NCI-H1694 (cell line): ENCODE data around the gene MATN4.

Source experiments
- DNase-seq: peaks from one replicate; lab custom pipeline; 2025; lab: John Stamatoyannopoulos, UW

MATN4 gene

DNA sequence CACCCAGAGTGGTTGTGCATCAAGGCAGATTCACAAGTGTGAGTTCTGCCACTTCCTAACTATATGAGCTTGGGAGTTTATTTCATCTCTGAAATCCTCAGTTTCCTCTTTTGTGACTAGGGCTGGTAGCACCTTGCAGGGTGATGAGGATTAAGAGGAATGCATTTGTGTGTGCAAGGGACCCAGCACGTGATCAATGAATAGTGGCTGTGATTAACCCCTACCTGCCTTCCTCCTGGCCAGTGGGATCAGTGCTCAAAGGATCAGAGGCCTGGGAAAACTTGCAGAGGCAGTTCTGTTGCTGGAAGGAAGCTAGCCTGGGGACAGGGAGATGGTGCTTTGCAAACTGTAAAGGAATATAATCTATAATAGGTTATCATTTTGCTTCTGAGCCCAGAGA is 32.9 kb upstream of the MATN4 start:
- no peak for DNase-seq

DNA sequence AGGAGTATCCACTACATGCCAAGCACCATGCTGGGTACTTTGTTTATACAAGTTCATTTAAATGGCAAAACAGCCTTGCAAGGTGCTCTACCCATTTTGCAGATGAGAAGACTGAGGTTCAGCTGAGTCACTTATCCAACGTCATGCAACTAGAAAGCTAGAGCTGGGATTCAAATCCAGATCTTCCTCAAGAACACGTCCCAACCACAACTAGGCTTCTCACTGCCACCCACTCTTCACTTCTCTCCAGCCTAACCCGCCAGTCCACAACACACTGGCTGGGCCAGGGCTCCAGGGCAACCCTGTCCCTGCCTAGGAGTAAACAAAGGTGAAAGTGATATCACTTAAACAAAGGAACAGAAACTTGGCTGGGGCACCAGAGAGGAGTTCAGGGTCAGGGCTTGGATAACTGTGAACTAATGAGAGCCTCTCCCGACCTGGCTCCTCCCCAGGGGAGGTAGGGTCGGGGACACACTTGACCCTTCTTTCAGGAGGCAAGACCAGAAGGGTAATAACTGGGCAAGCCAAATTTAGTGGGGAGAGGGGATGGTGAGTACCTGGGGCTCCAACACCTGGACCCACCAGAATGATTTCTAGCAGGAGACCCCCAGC is 32.2 kb upstream of the MATN4 start:
- DNase-seq = no peak

DNA sequence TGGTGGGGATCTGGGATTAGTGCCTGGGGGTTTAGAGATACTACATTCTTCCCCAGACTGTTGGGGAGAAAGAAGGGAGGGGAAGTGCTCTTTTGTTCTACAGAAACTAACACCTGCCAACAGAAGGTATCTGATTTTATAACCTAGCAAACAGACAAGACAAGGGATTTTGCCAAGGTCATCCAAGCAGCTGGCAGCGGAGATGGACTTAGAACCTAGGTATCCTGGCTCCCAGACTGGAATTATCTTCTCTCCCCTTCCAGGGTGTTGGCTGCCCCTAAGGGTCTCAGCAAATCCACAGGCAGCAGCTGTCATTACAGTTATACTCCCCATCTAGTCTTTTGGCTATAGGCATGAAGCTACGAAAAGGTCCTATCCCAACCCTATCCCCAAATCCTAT is 31.7 kb upstream of the MATN4 start:
- DNase-seq = no peak

DNA sequence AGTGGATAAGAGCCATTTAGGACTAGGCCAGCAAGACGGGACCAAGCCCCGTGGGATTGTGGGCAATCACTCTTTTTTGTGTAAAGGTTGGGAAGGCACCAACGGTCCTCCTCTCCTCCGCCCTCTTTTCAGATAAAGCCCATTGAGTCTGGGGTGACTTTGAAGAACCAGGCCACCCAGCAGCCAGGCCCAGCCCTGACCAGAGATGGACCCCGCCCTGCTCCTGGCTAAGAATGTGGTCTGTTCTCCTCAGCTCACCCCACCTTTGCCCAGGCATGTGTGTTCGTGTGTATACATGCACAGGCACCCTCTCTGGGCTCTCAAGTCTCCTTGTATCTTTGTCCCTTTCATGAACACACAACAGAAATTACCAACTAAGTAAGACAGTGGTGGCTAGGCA is 31.0 kb upstream of the MATN4 start:
- DNase-seq = no peak

DNA sequence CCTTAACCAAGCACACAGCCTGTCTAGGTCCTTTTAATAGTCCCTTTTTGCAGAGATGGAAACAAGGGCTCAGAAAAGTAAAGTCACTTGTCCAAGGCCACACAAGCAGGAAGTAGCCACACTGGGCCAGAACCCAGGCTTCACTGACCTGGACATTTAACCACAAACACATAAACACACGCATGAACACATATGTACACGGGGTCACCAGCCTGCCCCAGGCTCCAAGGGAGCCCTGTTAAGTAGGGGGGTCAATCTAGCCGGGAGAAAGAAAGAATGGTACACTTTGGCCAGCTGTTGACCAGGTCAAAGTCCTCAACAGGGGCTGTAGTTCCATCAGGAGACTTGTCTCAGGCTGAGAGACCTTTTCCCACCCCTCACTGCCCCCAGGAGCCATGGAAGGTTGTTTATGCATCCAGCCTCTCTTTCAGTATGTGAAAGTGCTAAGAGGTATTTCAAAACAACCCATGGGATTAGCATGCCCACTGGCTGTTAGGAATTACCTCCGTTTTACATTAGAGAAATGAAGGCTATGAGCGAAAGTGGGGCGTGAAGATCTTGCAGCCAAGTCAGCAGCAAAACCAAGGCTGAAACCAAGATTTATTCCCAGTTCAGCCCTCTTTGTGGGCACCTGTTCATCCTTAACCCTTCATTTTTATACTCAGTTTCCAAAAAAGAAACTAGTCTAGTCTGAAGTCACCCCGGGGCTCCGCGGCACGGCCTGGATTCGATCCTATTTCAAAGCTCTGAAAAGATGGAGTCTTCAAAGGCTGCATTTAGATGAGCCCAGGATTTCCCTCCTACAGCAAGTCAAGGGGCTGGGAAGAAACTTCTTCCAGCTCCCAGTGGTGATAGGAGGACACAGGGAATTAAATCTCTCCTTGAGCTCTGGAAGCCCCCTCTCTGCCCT is 30.3 kb upstream of the MATN4 start:
- no peak for DNase-seq

DNA sequence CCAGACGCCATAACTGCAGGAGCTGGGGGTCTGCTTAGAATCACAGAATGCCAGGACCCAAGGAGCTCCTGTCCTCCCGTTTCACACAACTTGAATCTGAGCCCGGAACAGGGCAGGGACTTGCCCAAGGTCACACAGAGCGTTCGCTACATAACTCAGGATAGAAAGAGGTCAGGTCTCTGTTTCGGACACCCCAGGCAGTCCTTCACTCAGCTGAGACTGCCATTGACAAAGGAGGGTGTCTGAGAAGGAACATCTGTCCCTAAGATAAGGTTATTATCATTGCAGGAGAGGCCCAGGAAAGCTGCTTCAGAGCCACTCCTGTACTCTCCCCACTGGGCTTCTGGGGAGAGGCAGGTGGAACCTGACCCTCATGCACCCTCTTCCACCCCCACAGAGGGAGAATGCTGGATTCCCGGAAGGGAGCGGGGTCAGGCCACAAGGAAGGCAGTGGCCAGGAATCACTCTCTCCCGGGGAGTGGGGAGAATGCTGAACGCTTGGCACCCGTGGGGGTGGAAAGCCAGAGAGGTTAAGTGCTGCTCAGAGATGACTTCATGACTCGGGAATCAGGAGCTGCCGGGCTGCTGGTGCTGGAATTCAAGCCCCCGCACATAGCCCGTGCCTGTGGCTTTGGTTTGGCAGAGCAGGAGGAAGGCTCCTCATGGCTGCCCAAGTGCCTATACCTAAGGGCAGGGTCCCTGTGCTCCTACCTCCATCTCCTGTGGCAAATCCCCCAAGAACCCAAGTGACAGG is 29.4 kb upstream of the MATN4 start:
- no peak for DNase-seq

DNA sequence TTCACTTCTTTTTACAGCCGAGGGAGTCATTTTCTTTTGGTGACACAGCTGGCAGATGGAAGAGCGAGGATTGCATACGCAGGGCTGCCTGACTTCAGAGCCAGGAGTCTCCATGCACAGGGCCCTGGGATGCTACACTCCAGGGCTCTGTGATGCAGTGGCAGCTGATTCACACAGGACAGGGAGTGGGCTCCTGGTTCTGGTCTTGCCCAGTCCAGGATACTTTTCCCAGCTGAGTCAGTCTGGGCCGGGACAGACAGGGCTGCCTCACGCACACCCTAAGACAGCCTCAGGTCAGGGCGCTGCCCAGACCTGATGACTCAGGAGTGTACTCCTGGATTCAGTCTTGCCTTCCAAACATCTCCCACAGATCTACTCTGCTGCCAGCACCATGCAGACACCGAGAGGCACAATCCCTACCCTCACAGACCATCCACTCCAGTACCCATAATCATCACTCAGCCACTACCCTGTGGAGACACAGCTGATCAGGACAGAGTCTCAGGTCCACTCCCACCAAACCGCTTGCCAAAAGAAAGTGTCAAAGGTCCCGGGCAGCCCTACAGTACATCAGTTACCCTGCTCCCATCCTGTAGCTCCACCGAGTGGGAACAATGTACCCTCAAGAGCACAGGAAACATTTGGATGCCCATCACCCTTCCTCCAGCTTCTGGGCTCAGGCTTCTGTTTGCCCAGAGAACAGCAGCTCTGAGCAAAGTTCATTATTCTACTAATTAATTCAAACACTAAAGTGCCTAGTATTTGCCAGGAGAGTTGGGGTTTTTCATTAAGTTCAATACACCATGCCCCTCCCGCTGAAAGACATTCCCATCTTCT is 28.6 kb upstream of the MATN4 start:
- DNase-seq = no peak

DNA sequence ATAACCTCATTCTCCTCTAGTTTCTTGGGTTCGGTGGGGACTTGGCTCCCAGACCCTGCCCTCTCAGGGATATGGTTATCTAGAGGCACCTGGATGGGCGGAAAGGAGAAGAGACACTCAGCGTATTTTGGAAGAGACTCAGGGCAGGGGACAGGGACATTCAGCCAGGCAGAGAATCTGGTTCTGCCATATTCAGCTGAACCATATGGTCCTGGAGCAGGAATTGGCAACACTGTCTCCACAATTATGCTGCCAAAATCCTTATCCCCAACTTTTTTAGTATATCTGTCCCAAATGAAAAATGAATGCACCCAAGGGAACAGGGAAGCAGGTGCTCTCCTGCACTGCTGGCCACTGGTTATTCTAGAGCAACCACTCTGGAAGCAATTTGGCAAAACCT is 22.4 kb upstream of the MATN4 start:
- DNase-seq = no peak

DNA sequence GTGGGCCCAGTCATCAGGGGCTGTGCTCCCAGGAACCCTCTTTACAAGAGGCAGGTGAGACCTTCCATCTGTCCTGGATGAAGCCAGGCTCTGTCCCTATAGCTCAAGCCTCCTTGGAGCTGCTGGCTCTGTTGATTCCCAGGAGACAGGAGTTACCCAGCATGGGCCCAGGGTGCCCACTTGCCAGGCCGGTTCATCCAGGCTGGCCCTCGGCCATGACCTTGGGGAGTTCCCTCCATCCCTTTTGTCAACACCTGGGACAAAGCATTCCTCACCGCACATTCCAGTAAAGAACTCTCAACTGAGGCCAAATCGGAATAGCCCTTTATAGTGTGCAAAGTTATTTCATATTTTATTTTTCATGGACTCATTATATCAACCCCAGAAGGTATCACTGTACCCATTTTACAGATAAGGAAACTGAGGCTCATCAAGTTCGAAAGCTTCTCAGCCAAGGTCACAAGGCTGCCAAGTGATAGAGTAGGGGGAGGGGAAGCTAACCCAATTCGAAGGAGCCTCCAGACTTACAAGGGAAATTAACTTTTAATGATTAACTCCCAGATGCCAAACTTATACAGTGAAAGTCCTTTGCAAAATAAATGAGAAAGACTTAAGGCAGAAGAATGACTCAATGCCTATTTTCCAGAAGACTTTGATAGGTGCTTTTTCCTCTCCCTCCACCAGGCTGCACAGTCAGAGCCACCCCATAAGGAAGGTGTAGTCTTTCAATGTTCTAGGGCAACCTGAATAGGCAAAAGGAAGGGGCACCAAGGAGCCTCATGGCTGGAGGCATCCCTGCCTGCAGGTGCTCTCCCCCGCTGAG is 21.6 kb upstream of the MATN4 start:
- DNase-seq = no peak

DNA sequence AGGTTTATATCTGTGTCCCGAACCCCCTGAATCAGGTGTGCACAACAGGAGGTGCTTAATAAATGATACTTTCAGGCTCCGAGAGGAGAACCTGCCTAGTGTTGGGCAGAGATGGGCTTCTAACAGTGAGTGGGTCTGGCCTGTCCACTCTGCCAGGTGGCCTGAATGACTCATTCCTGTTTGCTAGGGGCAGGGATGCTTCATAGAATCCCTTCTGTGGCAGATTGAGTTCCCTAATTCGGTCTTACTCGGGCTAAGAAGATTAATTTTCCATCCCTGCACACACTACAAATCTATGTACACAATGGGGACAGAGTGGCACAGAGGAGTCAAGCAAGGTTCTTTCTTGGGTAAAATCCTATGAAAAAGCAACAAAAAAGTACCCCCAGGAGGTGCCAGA is 20.4 kb upstream of the MATN4 start:
- no peak for DNase-seq

DNA sequence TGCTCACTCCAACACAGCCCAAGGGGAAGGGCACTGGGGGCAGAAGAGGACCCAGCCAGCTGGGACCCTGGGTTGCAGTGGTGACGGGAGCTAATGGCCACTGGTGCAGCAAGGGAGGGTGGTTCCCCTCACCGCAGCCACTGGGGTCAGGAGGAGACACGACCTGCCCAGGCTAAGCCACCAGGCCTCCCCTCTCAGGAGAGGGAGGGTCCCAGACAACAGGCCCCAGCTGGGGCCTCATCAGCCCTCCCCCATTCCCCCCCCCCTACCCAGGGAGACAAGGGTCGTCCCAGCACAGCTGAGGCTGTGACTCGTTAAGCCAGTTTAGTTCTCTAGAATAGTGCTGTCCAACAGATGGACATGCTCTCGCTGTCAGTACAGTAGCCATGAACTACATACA is 17.3 kb upstream of the MATN4 start:
- DNase-seq = no peak

DNA sequence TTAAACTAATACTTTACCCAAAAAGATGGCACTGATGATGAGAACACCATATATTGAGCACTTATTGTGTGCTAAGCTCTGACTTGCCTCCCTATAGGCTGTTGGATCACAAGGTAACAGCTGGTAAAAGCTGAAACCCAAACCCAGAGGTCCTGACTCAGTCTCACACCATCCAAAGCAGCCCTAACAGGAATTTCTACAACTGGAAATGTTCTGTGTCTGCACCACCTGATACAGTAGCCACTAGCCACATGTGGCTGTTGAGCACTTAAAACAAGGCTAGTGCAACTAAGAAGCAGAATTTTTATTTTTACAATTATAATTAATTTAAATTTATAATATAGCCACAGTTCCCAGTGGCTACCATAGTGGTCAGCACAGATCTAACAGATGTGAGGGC is 15.6 kb upstream of the MATN4 start:
- DNase-seq = no peak

DNA sequence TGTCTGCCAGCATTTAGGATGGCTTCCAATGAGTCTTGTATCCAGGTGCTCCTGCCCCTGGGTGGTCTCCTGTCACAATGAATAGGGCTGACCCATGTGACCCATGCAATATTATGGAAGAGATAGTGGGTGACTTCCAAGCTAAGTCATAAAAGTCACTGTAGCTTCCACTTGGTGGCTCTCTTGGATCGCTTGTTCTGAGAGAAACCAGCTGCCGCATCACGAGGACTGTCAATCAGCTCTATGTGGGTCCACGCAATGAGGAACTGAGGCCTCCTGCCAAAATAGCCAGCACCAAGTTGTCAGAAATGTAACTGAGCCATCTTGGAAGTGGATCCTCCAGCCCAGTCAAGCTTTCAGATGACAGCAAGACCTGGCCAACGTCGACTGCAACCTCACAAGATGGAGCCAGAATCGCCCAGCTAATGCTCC is 14.9 kb upstream of the MATN4 start:
- DNase-seq = no peak

DNA sequence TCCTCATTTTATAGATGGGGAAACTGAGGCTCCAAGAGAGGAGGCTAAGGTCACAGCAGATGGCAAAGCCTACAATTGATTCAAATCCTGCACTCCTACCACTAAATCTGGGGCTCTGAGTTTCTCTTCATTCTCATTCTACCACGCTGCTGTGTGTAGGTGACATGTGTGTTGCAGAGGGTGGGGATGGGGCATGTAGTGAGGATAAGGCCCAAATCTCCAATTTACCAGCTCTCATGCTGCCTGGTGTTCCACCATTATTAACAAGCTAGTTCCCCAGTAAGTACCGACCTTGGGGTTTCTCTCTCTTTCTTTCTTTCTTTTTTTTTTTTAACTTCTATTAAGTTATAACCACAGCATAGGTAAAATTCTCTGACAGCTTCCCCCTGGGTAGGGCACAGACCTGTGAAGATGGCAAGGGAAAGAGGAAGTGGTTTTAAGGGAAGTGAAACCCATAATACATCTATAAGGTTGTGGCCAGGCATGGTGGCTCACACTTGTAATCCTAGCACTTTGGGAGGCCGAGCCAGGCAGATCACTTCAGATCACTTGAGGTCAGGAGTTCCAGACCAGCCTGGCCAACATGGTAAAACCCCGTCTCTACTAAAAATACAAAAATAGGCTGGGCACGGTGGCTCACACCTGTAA is 13.0 kb upstream of the MATN4 start:
- no peak for DNase-seq

DNA sequence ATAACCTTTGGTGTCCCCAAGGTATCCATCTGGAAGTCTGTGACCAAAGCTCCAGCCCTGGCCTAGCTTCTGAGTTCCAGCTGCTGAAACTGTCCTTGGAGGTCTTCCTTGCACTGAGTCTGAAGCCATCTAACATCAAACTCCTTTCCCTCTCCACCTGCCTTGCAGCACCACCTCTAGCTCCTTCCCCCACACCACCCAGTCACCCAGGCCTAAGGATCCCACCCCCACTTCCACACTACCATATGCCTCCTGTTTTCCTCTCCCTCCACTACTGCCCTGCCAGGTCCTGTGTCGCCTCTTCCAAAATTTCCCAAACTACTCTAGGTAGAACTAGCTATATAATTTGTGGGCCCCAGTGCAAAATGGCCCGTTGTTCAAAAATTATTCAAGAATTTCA is 10.8 kb upstream of the MATN4 start:
- DNase-seq = no peak

DNA sequence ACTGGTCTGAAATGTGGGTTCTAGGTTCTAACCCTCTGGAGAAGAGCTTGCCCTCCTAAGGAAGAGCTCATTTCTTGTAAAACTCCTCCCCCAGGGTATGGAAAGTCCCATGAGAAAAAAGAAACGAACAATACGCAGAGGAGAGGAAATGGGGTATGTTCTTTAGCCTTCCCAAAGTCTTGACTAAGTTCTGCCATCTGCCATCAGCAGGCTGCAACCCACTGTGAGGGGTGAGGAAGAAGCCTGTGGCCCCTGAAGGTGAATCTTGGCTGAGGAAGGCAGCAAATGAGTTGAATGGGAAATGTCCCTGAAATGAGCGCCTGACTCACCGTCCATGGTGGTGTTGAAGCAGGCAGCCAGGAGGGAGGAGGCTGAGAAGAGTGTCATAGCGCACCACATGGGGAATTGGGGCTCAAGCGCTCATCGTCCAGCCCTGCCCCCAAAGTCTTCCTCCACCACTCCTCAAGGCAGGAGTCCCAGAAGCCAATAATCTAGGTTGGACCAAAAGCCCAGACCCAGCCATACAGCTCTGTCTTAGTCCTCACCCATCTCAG is 10.4 kb upstream of the MATN4 start:
- DNase-seq = no peak

DNA sequence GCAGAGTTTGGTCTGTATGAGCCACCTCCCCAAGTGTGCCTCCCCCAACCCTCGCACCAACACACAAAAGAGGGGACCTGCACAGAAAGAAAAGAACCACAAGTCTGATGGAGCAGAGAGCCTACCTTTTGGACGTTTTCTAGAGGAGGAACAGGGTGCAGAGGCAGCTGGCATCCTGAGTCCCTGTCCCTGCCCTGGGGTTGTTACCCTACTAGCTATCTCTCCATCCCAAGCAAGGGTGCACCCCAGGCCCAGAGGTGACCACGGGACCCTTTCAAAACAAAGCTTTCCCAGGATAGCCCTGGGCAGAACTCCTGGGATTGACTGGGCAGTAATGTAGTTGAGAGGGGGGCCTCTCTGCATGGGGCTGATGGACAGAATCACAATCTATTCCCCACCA is 9.7 kb upstream of the MATN4 start:
- no peak for DNase-seq

DNA sequence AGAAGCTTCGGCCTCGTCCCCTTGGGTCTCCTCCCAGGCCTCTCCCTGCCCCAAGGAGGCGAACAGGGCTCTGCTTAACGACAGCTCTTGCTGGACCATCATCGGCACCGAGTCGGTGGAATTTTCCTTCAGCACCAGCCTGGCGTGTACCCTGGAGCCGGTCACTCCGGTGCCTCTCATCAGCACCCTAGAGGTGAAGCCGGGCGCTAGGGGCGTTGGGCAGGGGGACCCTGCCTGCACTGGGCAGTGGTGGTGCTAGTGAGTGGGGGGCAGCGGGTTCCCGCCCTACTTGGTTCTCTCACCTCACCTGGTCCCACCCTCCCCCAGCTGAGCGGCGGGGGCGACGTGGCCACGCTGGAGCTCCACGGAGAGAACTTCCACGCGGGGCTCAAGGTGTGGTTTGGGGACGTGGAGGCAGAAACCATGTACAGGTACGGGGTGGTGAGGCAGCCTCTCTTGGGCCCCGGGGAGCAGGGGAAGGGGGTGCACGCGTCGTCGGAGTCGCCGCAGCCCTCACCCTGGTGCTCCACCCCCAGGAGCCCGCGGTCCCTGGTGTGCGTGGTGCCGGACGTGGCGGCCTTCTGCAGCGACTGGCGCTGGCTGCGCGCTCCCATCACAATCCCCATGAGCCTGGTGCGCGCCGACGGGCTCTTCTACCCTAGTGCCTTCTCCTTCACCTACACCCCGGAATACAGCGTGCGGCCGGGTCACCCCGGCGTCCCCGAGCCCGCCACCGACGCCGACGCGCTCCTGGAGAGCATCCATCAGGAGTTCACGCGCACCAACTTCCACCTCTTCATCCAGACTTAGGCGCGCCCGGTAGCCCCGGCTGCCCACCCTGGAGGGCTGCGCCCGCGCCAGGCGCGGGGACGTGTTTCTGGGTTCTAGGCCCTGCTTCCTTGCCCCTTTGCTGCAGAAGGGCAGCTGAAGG is 8.3 kb upstream of the MATN4 start:
- DNase-seq = no peak

DNA sequence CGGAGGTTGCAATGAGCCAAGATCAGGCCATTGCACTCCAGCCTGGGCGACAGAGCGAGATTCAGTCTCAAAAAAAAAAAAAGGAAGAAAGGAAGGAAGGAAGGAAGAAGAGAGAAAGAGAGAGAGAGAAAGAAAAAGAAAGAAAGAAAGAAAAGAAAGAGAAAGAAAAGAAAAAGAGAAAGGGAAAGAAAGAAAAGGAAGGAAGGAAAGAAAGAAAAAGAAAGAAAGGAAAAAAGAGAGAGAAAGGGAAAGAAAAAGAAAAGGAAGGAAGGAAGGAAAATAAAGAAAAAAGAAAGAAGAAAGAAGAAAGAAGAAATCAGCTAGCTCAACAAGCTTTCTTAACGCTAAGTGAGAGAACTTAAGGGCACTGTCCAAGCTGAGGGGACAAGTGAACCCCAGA is 7.6 kb upstream of the MATN4 start:
- no peak for DNase-seq
